Measurements from ENCODE around the gene ANO9. TPM values are rescaled to one million over a fixed set of nuclear protein-coding genes. Genes with fewer than 3 reads are reported as not detected.

Gene ANO9
- total and polyA plus RNA-seq, 11 donors, result 0.07 to 3.1 (median 0.21) TPM; not detected in 6

DNA sequence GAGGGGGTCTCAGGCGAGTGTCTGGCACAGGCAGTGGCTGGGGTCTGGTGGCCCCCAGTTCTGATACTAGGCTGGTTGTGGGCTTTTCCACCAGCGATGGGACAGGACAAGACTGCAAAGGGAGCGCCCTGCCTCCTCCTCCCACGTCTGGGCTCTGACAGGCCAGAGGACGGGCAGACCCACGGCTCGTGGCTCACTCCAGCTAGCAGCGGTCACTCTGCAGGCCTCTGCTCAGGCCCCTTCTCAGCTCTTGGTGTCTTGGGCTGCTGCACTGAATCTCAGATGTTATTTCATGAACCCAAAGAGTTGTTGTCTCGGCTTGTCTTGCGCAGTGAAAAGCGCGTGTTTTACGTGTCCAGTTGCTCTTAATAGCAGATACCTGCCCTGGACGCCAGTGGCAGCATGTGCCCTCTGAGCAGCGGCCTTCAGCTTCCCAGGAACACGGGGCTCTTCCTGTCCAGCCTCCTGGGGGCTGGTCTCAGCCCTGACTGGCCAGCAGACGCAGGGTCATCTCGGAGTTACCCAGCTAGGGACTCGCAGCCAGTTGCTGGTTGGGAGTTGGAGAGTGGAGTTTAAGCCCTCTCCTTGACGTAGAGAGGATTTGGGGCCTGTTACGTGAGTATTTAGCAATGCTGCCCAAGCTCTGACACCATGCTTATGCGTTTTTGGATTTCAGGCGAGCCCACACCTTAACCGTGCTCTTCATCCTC lies 17.9 kb upstream of the ANO9 start:
- intact Hi-C loops (cut with DNase I), result loop anchor here in 1 of 10 donors (5.0 to 10.0 kb wide), 2 partner anchors 43 to 255 kb away; partner anchors contain the start of genes BET1L and RIC8A
- H3K27me3 ChIP-seq, result no peaks in the 10 kb centered on the region
- peaks cover 0 to 30% (median 7%) of the 10 kb centered on the region in 9 donors for H3K36me3 ChIP-seq
- H3K27ac ChIP-seq, result peak overlapping the region in 11 of 12 donors; percentile 10 to 88 (median 75)
- peak in 1 of 5 donors; percentile 52 for DNase-seq
- peak overlapping the region in 10 of 12 donors; percentile 28 to 56 (median 41) for H3K4me3 ChIP-seq
- H3K9me3 ChIP-seq, result no peaks in the 10 kb centered on the region
- ATAC-seq, result peak in 3 of 4 donors; percentile 4 to 12 (median 5)
- 86 to 89% (median 87%) methylated on average over 23 to 24 of the region's 24 CpGs for WGBS, 4 donors
- H3K4me1 ChIP-seq, result peaks cover 0 to 37% (median 21%) of the 10 kb centered on the region in 12 donors
- TF ChIP-seq, protein P1, sequence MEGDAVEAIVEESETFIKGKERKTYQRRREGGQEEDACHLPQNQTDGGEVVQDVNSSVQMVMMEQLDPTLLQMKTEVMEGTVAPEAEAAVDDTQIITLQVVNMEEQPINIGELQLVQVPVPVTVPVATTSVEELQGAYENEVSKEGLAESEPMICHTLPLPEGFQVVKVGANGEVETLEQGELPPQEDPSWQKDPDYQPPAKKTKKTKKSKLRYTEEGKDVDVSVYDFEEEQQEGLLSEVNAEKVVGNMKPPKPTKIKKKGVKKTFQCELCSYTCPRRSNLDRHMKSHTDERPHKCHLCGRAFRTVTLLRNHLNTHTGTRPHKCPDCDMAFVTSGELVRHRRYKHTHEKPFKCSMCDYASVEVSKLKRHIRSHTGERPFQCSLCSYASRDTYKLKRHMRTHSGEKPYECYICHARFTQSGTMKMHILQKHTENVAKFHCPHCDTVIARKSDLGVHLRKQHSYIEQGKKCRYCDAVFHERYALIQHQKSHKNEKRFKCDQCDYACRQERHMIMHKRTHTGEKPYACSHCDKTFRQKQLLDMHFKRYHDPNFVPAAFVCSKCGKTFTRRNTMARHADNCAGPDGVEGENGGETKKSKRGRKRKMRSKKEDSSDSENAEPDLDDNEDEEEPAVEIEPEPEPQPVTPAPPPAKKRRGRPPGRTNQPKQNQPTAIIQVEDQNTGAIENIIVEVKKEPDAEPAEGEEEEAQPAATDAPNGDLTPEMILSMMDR (IDR thresholded peaks at IDR 0.05), result no peak
- TF ChIP-seq POLR2A (IDR thresholded peaks at IDR 0.05), result no peak

DNA sequence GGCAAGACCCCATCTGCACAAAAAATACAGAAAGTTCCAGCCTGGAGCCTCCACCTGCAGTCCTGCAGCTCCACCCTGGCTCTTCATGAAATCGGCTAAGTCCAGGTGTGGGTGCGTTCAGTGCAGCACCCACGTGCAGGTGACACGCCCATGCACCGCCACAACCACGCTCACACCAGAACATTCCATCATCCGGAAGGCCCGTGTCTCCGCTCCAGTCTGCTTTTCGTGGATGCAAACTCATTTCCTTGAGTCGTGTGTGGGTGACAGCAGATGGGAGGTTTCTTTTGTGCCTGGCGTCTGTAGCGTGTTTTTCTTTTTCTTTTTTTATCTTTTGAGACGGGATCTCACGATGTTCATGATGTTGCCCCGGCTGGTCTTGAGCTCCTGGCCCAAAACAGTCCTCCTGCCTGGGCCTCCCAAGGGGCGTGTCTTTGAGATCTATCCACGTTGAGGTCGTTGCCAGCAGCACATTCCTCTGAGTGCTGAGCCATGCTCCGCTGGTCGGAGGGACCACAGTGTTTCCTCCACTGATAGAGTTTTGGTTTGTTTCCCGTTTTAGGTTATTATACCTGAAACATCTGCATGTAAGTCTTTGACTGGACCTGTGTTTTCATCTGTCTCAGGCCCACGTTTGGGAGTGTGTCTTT lies 15.4 kb upstream of the ANO9 start:
- H3K4me1 ChIP-seq, result peaks cover 0 to 38% (median 21%) of the 10 kb centered on the region in 12 donors
- intact Hi-C loops (cut with DNase I), result loop anchor here in 1 of 10 donors (10.0 kb wide), 1 partner anchor 252 kb away; the partner anchor contains the start of genes BET1L and RIC8A
- H3K27me3 ChIP-seq, result no peaks in the 10 kb centered on the region
- H3K27ac ChIP-seq, result peak overlapping the region in 1 of 12 donors; percentile 8
- 74 to 85% (median 78%) methylated on average over 23 of the region's 23 CpGs for WGBS, 4 donors
- no peak for ATAC-seq
- H3K9me3 ChIP-seq, result no peaks in the 10 kb centered on the region
- no peak overlapping the region for H3K4me3 ChIP-seq
- TF ChIP-seq POLR2A (IDR thresholded peaks at IDR 0.05), result no peak
- TF ChIP-seq, protein P1 (IDR thresholded peaks at IDR 0.05), result no peak
- peak in 2 of 5 donors; percentile 12 to 31 for DNase-seq
- peaks cover 0 to 34% (median 17%) of the 10 kb centered on the region in 9 donors for H3K36me3 ChIP-seq

DNA sequence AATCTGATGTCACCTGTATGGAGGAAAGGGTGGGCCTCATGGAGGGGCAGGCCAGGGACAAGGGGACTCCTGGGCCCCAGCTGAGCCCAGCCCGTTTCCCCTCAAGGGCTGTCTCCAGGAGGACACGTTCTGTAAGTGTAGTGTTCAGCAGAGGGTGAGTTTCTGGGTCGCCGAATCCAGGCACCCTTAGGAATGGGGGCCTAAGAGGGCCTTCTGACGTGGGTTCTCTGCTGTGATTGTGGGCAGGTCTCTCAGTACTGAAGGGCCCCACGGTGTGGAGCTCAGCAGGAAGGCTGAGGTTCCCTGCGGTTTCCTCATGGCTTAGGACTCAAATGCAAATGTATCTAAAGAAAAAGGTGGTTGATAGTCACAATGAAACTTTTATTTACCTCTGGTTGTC lies 14.7 kb upstream of the ANO9 start:
- Histone ChIP-seq H3K4me3 (no peak overlapping the region), H3K9me3 (no peaks in the 10 kb centered on the region), H3K27ac (peak overlapping the region in 7 of 12 donors; percentile 8 to 76 (median 65)), H3K4me1 (peaks cover 0 to 39% (median 19%) of the 10 kb centered on the region in 12 donors), H3K36me3 (peaks cover 0 to 33% (median 19%) of the 10 kb centered on the region in 9 donors), H3K27me3 (no peaks in the 10 kb centered on the region)
- intact Hi-C loops (cut with DNase I), result loop anchor here in 1 of 10 donors (10.0 kb wide), 1 partner anchor 252 kb away; the partner anchor contains the start of genes BET1L and RIC8A
- 72 to 82% (median 78%) methylated on average over 5 to 7 of the region's 7 CpGs for WGBS, 4 donors
- peak in 3 of 5 donors; percentile 5 to 40 (median 16) for DNase-seq
- no peak for ATAC-seq
- no peak for TF ChIP-seq POLR2A (IDR thresholded peaks at IDR 0.05)
- TF ChIP-seq, protein P1 (IDR thresholded peaks at IDR 0.05), result no peak

All from heart left ventricle (tissue), 16 donors.